MG63 (cell line): ENCODE measurements around the gene MARCHF3. TPM values are rescaled to one million over a fixed set of nuclear protein-coding genes. Genes with fewer than 3 reads are reported as not detected.
"Not testable (repeated sequence)": the region's sequence is repeated elsewhere in the genome, so short reads cannot be mapped to it uniquely, and the experiment has no call there.

Experiments
- DNase-seq: peaks from one replicate; pipeline ENCODE4 v3.0.0-alpha.2; 2020
- H3K27me3 ChIP-seq: fragments of 250-450 bp; sonication (Bioruptor Pico); 2 replicates; pipeline ENCODE4 v1.5.1; 2020; ENCODE audit warnings: mild to moderate bottlenecking, moderate library complexity
- H3K36me3 ChIP-seq: fragments of 250-450 bp; sonication (Bioruptor Pico); 2 replicates; pipeline ENCODE4 v1.5.1; 2020; ENCODE audit warnings: mild to moderate bottlenecking, moderate library complexity
- H3K4me3 ChIP-seq: fragments of 250-450 bp; sonication (Bioruptor Pico); 2 replicates; pipeline ENCODE4 v1.5.1; 2020; ENCODE audit warnings: mild to moderate bottlenecking, moderate library complexity
- H3K9me3 ChIP-seq: fragments of 250-450 bp; sonication (Bioruptor Pico); 2 replicates; pipeline ENCODE4 v1.5.1; 2020; ENCODE audit warnings: mild to moderate bottlenecking, moderate library complexity
- total RNA-seq: library from RNA; depleted of rRNA; stranded (reverse); fragments of >200 nt; shearing (Covaris generic); gene quantifications from 2 replicates; pipeline ENCODE4 v1.2.3, GENCODE V29; 2014; ENCODE audit warnings: low replicate concordance

The MARCHF3 gene
- total RNA-seq, 1 experiment from 2014 or later = 5.2 TPM

GRCh38 chr5:126847826-126848251 lies 182.5 kb downstream of the MARCHF3 start:
- peaks cover 5% of the 10 kb centered on the region; the same call in 1 of the 2 replicates for H3K36me3 ChIP-seq
- no peaks in the 10 kb centered on the region for H3K27me3 ChIP-seq
- no peak overlapping the region for H3K4me3 ChIP-seq
- DNase-seq = no peak
- H3K9me3 ChIP-seq = no peaks in the 10 kb centered on the region

- H3K27me3 ChIP-seq = no peaks in the 10 kb centered on the region
- peaks cover 5% of the 10 kb centered on the region; the same call in 1 of the 2 replicates for H3K36me3 ChIP-seq
- no peak for DNase-seq
- no peak overlapping the region for H3K4me3 ChIP-seq
- no peaks in the 10 kb centered on the region for H3K9me3 ChIP-seq
Measured at GRCh38 chr5:126847456-126847820, 182.9 kb downstream of the MARCHF3 start.

- DNase-seq = no peak
Measured at GRCh38 chr5:126846744-126847455, 183.5 kb downstream of the MARCHF3 start.

GRCh38 chr5:126846344-126846743 lies 184.0 kb downstream of the MARCHF3 start:
- DNase-seq = no peak
- H3K9me3 ChIP-seq = no peaks in the 10 kb centered on the region
- no peak overlapping the region for H3K4me3 ChIP-seq
- H3K27me3 ChIP-seq = no peaks in the 10 kb centered on the region
- peaks cover 5% of the 10 kb centered on the region; the same call in 1 of the 2 replicates for H3K36me3 ChIP-seq

More at GRCh38 chr5:126846744-126847455, 183.5 kb downstream of the MARCHF3 start:
- H3K9me3 ChIP-seq = no peaks in the 10 kb centered on the region
- H3K36me3 ChIP-seq = peaks cover 5% of the 10 kb centered on the region; the same call in 1 of the 2 replicates
- no peak overlapping the region for H3K4me3 ChIP-seq
- H3K27me3 ChIP-seq = no peaks in the 10 kb centered on the region

GRCh38 chr5:126845470-126846070 lies 184.8 kb downstream of the MARCHF3 start:
- H3K27me3 ChIP-seq, H3K9me3 ChIP-seq, H3K4me3 ChIP-seq, DNase-seq, H3K36me3 ChIP-seq: not testable (repeated sequence)

- not testable (repeated sequence) for DNase-seq, H3K9me3 ChIP-seq, H3K4me3 ChIP-seq, H3K36me3 ChIP-seq, H3K27me3 ChIP-seq
Measured at GRCh38 chr5:126843375-126843774, 187.0 kb downstream of the MARCHF3 start.

- H3K9me3 ChIP-seq, DNase-seq, H3K4me3 ChIP-seq, H3K27me3 ChIP-seq: not testable (repeated sequence)
- H3K36me3 ChIP-seq = peaks cover 40% of the 10 kb centered on the region
Measured at GRCh38 chr5:126839407-126839806, 191.0 kb downstream of the MARCHF3 start.

GRCh38 chr5:126837906-126838539 lies 192.3 kb downstream of the MARCHF3 start:
- DNase-seq = no peak

GRCh38 chr5:126837242-126837641 lies 193.1 kb downstream of the MARCHF3 start:
- peaks cover 60% of the 10 kb centered on the region for H3K36me3 ChIP-seq
- no peak overlapping the region for H3K4me3 ChIP-seq
- no peaks in the 10 kb centered on the region for H3K9me3 ChIP-seq
- H3K27me3 ChIP-seq = no peaks in the 10 kb centered on the region
- no peak for DNase-seq

More at GRCh38 chr5:126837906-126838539, 192.3 kb downstream of the MARCHF3 start:
- H3K9me3 ChIP-seq = no peaks in the 10 kb centered on the region
- H3K27me3 ChIP-seq = no peaks in the 10 kb centered on the region
- no peak overlapping the region for H3K4me3 ChIP-seq
- peaks cover 52% of the 10 kb centered on the region for H3K36me3 ChIP-seq

- H3K36me3 ChIP-seq = peaks cover 65% of the 10 kb centered on the region
- H3K4me3 ChIP-seq = no peak overlapping the region
- no peaks in the 10 kb centered on the region for H3K9me3 ChIP-seq
- no peaks in the 10 kb centered on the region for H3K27me3 ChIP-seq
- no peak for DNase-seq
Measured at GRCh38 chr5:126836778-126837177, 193.6 kb downstream of the MARCHF3 start.

GRCh38 chr5:126831156-126831555 lies 199.2 kb downstream of the MARCHF3 start:
- Histone ChIP-seq H3K36me3 (peaks cover 97% of the 10 kb centered on the region), H3K9me3 (no peaks in the 10 kb centered on the region), H3K4me3 (no peak overlapping the region), H3K27me3 (no peaks in the 10 kb centered on the region)
- DNase-seq = no peak

GRCh38 chr5:126830061-126830460 lies 200.3 kb downstream of the MARCHF3 start:
- Histone ChIP-seq H3K27me3 (no peaks in the 10 kb centered on the region), H3K36me3 (peaks cover 96% of the 10 kb centered on the region), H3K4me3 (no peak overlapping the region), H3K9me3 (no peaks in the 10 kb centered on the region)
- DNase-seq = no peak

- Histone ChIP-seq H3K27me3 (no peaks in the 10 kb centered on the region), H3K9me3 (no peaks in the 10 kb centered on the region), H3K4me3 (no peak overlapping the region), H3K36me3 (peaks cover 94% of the 10 kb centered on the region)
- no peak for DNase-seq
Measured at GRCh38 chr5:126829098-126829497, 201.3 kb downstream of the MARCHF3 start.

GRCh38 chr5:126826619-126827215 lies 203.6 kb downstream of the MARCHF3 start:
- Histone ChIP-seq H3K36me3 (peaks cover 93% of the 10 kb centered on the region), H3K27me3 (no peaks in the 10 kb centered on the region)

GRCh38 chr5:126819253-126819652 lies 211.1 kb downstream of the MARCHF3 start:
- no peak overlapping the region for H3K4me3 ChIP-seq

More at GRCh38 chr5:126826619-126827215, 203.6 kb downstream of the MARCHF3 start:
- H3K9me3 ChIP-seq = no peaks in the 10 kb centered on the region
- DNase-seq = no peak
- no peak overlapping the region for H3K4me3 ChIP-seq

GRCh38 chr5:126818736-126819135 lies 211.6 kb downstream of the MARCHF3 start:
- Histone ChIP-seq H3K27me3 (no peaks in the 10 kb centered on the region), H3K36me3 (peaks cover 93% of the 10 kb centered on the region), H3K9me3 (no peaks in the 10 kb centered on the region), H3K4me3 (no peak overlapping the region)
- DNase-seq = no peak

More at GRCh38 chr5:126819253-126819652, 211.1 kb downstream of the MARCHF3 start:
- Histone ChIP-seq H3K9me3 (no peaks in the 10 kb centered on the region), H3K36me3 (peaks cover 93% of the 10 kb centered on the region), H3K27me3 (no peaks in the 10 kb centered on the region)
- DNase-seq = no peak
